Parathyroid adenoma (tissue), 2 donors: ENCODE results near the gene ATF7IP.
"Not testable (repeated sequence)": the region's sequence is repeated elsewhere in the genome, so short reads cannot be mapped to it uniquely, and the experiment has no call there.

ENCODE experiments used
- H2AFZ ChIP-seq: fragments of 300-600 bp; sonication (generic); one replicate; pipeline ENCODE4 v1.7.0; 2017; ENCODE audit warnings: antibody characterized with exemption, mild to moderate bottlenecking
- H3K27ac ChIP-seq: fragments of 300-600 bp; sonication (generic); one replicate; pipeline ENCODE4 v1.7.0; 2017
- H3K27me3 ChIP-seq: fragments of 300-600 bp; sonication (generic); one replicate; pipeline ENCODE4 v1.7.0; 2017; ENCODE audit warnings: low read length; ENCODE audit not compliant: control insufficient read depth, insufficient read depth
- H3K36me3 ChIP-seq: fragments of 300-600 bp; sonication (generic); one replicate; pipeline ENCODE4 v1.7.0; 2017; ENCODE audit warnings: low read length; ENCODE audit not compliant: control insufficient read depth, insufficient read depth
- H3K4me1 ChIP-seq: fragments of 300-600 bp; sonication (generic); one replicate; pipeline ENCODE4 v1.7.0; 2017; ENCODE audit warnings: control low read depth
- H3K4me2 ChIP-seq: fragments of 300-600 bp; sonication (generic); one replicate; pipeline ENCODE4 v1.7.0; 2017; ENCODE audit warnings: low read length
- H3K4me3 ChIP-seq: fragments of 300-600 bp; sonication (generic); one replicate; pipeline ENCODE4 v1.7.0; 2017; ENCODE audit warnings: low read depth, low read length
- H3K79me2 ChIP-seq: fragments of 300-600 bp; sonication (generic); one replicate; pipeline ENCODE4 v1.7.0; 2017; ENCODE audit warnings: control low read depth
- H3K9ac ChIP-seq: fragments of 300-600 bp; sonication (generic); one replicate; pipeline ENCODE4 v1.7.0; 2017; ENCODE audit warnings: mild to moderate bottlenecking
- H3K9me3 ChIP-seq: fragments of 300-600 bp; sonication (generic); one replicate; pipeline ENCODE4 v1.7.0; 2017; ENCODE audit warnings: low read length; ENCODE audit not compliant: control insufficient read depth
- CTCF ChIP-seq: fragments of 300-600 bp; sonication (generic); IDR thresholded peaks from one replicate; pipeline ENCODE4 v1.7.0; 2017; ENCODE audit warnings: antibody characterized with exemption, mild to moderate bottlenecking
- donor health status: primary hyperparathyroidism.

ATF7IP gene

GRCh38 chr12:14325716-14326343, 39.7 kb upstream of the ATF7IP start:
- Histone ChIP-seq H3K36me3 (no peaks in the 10 kb centered on the region), H3K9me3 (no peaks in the 10 kb centered on the region), H2AFZ (no peak overlapping the region), H3K27ac (no peak overlapping the region), H3K4me2 (no peak overlapping the region), H3K9ac (no peak overlapping the region), H3K79me2 (no peaks in the 10 kb centered on the region), H3K4me1 (peaks cover 2% of the 10 kb centered on the region), H3K4me3 (no peak overlapping the region), H3K27me3 (no peaks in the 10 kb centered on the region)
- no peak for TF ChIP-seq CTCF

- Histone ChIP-seq H2AFZ (no peak overlapping the region), H3K4me2 (no peak overlapping the region), H3K4me1 (peaks cover 2% of the 10 kb centered on the region), H3K36me3 (no peaks in the 10 kb centered on the region), H3K79me2 (no peaks in the 10 kb centered on the region), H3K4me3 (no peak overlapping the region), H3K9me3 (no peaks in the 10 kb centered on the region), H3K27ac (no peak overlapping the region), H3K9ac (no peak overlapping the region), H3K27me3 (no peaks in the 10 kb centered on the region)
- no peak for TF ChIP-seq CTCF
Observed at GRCh38 chr12:14326699-14327098, 38.8 kb upstream of the ATF7IP start.

GRCh38 chr12:14327711-14328110, 37.8 kb upstream of the ATF7IP start:
- Histone ChIP-seq H3K79me2 (no peaks in the 10 kb centered on the region), H3K4me3 (no peak overlapping the region), H3K27ac (no peak overlapping the region), H3K36me3 (no peaks in the 10 kb centered on the region), H3K9ac (no peak overlapping the region), H2AFZ (peak overlapping the region; percentile 70), H3K4me2 (no peak overlapping the region), H3K4me1 (peaks cover 2% of the 10 kb centered on the region), H3K9me3 (no peaks in the 10 kb centered on the region), H3K27me3 (no peaks in the 10 kb centered on the region)
- TF ChIP-seq CTCF, result no peak

GRCh38 chr12:14332482-14332881, 33.0 kb upstream of the ATF7IP start:
- no peak for TF ChIP-seq CTCF
- H3K27me3 ChIP-seq, result no peaks in the 10 kb centered on the region

GRCh38 chr12:14340371-14340770, 25.1 kb upstream of the ATF7IP start:
- H3K27me3 ChIP-seq, result no peaks in the 10 kb centered on the region
- no peak overlapping the region for H3K4me2 ChIP-seq
- H3K79me2 ChIP-seq, result no peaks in the 10 kb centered on the region
- no peak for TF ChIP-seq CTCF
- no peaks in the 10 kb centered on the region for H3K36me3 ChIP-seq
- no peaks in the 10 kb centered on the region for H3K9me3 ChIP-seq
- no peak overlapping the region for H3K9ac ChIP-seq
- no peaks in the 10 kb centered on the region for H3K4me1 ChIP-seq
- H2AFZ ChIP-seq, result no peak overlapping the region
- H3K27ac ChIP-seq, result no peak overlapping the region
- no peak overlapping the region for H3K4me3 ChIP-seq

More at GRCh38 chr12:14332482-14332881, 33.0 kb upstream of the ATF7IP start:
- H3K4me3 ChIP-seq, result no peak overlapping the region
- no peaks in the 10 kb centered on the region for H3K9me3 ChIP-seq
- peaks cover 2% of the 10 kb centered on the region for H3K4me1 ChIP-seq
- H3K36me3 ChIP-seq, result no peaks in the 10 kb centered on the region
- no peak overlapping the region for H3K9ac ChIP-seq
- H2AFZ ChIP-seq, result no peak overlapping the region
- no peaks in the 10 kb centered on the region for H3K79me2 ChIP-seq
- no peak overlapping the region for H3K27ac ChIP-seq
- H3K4me2 ChIP-seq, result no peak overlapping the region

GRCh38 chr12:14351524-14351923, 14.0 kb upstream of the ATF7IP start:
- H3K4me2 ChIP-seq, H2AFZ ChIP-seq, H3K4me1 ChIP-seq, H3K79me2 ChIP-seq, H3K9ac ChIP-seq, H3K4me3 ChIP-seq, H3K9me3 ChIP-seq, H3K27me3 ChIP-seq, H3K36me3 ChIP-seq, H3K27ac ChIP-seq: not testable (repeated sequence)

GRCh38 chr12:14352066-14352465, 13.4 kb upstream of the ATF7IP start:
- H3K9ac ChIP-seq, H3K4me1 ChIP-seq, H3K4me2 ChIP-seq, H3K27me3 ChIP-seq, H3K36me3 ChIP-seq, H3K9me3 ChIP-seq, H3K27ac ChIP-seq, H2AFZ ChIP-seq, H3K4me3 ChIP-seq, H3K79me2 ChIP-seq: not testable (repeated sequence)
